ENCODE measurements around the gene GALNT10.

DNA sequence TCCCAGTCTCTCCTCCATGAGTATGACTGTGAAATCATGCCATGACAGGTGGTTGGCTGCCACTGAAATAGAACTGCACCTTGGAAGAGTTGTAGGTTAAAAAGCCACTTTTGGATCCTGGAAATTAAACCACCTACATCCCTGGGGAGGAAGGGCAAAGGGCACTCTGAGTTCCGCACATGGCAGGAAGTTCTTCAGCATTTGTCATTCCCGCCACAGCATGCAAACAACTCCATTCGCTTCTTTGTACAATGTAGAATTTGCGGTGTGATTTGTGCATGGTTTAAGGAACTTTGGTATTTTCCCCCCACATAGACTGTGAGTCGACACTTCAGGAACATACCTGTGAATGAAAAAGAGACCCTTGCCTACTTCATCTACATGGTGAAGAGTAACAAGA is 265.1 kb downstream of the GALNT10 start:
- TF ChIP-seq, protein P1, sequence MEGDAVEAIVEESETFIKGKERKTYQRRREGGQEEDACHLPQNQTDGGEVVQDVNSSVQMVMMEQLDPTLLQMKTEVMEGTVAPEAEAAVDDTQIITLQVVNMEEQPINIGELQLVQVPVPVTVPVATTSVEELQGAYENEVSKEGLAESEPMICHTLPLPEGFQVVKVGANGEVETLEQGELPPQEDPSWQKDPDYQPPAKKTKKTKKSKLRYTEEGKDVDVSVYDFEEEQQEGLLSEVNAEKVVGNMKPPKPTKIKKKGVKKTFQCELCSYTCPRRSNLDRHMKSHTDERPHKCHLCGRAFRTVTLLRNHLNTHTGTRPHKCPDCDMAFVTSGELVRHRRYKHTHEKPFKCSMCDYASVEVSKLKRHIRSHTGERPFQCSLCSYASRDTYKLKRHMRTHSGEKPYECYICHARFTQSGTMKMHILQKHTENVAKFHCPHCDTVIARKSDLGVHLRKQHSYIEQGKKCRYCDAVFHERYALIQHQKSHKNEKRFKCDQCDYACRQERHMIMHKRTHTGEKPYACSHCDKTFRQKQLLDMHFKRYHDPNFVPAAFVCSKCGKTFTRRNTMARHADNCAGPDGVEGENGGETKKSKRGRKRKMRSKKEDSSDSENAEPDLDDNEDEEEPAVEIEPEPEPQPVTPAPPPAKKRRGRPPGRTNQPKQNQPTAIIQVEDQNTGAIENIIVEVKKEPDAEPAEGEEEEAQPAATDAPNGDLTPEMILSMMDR (IDR thresholded peaks at IDR 0.05; ENCODE audit: borderline replicate concordance, extremely low read depth, low read length, poor library complexity, severe bottlenecking), result no peak
- TF ChIP-seq EZH2 (IDR thresholded peaks at IDR 0.05; ENCODE audit: borderline replicate concordance, low read depth, low read length, severe bottlenecking), result no peak
